ENCODE results near the gene ITGB4. TPM values are rescaled to one million over a fixed set of nuclear protein-coding genes. Genes with fewer than 3 reads are reported as not detected.

ITGB4 gene
- total and polyA plus RNA-seq, 2 of the 13 experiments (the other 11 are each of a cell fraction or from before 2014, with no cell fraction given): 6.9 to 14.5 TPM

GRCh38 chr17:75754378-75755204 is 33.3 kb downstream of the ITGB4 start (continued):
- TF ChIP-seq, protein P1, sequence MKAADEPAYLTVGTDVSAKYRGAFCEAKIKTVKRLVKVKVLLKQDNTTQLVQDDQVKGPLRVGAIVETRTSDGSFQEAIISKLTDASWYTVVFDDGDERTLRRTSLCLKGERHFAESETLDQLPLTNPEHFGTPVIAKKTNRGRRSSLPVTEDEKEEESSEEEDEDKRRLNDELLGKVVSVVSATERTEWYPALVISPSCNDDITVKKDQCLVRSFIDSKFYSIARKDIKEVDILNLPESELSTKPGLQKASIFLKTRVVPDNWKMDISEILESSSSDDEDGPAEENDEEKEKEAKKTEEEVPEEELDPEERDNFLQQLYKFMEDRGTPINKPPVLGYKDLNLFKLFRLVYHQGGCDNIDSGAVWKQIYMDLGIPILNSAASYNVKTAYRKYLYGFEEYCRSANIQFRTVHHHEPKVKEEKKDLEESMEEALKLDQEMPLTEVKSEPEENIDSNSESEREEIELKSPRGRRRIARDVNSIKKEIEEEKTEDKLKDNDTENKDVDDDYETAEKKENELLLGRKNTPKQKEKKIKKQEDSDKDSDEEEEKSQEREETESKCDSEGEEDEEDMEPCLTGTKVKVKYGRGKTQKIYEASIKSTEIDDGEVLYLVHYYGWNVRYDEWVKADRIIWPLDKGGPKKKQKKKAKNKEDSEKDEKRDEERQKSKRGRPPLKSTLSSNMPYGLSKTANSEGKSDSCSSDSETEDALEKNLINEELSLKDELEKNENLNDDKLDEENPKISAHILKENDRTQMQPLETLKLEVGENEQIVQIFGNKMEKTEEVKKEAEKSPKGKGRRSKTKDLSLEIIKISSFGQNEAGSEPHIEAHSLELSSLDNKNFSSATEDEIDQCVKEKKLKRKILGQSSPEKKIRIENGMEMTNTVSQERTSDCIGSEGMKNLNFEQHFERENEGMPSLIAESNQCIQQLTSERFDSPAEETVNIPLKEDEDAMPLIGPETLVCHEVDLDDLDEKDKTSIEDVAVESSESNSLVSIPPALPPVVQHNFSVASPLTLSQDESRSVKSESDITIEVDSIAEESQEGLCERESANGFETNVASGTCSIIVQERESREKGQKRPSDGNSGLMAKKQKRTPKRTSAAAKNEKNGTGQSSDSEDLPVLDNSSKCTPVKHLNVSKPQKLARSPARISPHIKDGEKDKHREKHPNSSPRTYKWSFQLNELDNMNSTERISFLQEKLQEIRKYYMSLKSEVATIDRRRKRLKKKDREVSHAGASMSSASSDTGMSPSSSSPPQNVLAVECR (CRISPR knock-in tag; IDR thresholded peaks at IDR 0.05; ENCODE audit: borderline replicate concordance): peak; percentile 77
- TF ChIP-seq ZNF570 (CRISPR knock-in tag; IDR thresholded peaks at IDR 0.05; ENCODE audit: borderline replicate concordance) (peak; percentile 94; the same call in 1 of the 2 replicates), PRDM10 (CRISPR knock-in tag; IDR thresholded peaks at IDR 0.05; ENCODE audit: low read depth) (peak; percentile 88), HES4 (CRISPR knock-in tag; IDR thresholded peaks at IDR 0.05; ENCODE audit: borderline replicate concordance) (peak; percentile 68; the same call in 1 of the 2 replicates), ZNF333 (CRISPR knock-in tag; IDR thresholded peaks at IDR 0.05; ENCODE audit: borderline replicate concordance) (no peak; the same call in 1 of the 2 replicates), ZNF34 (CRISPR knock-in tag; IDR thresholded peaks at IDR 0.05; ENCODE audit: borderline replicate concordance) (no peak), PHF8 (CRISPR knock-in tag; IDR thresholded peaks at IDR 0.05) (peak; percentile 67; the same call in 1 of the 2 replicates), TCF7L2 (IDR thresholded peaks at IDR 0.05; ENCODE audit: low read depth, low read length) (no peak), HOXD1 (CRISPR knock-in tag; IDR thresholded peaks at IDR 0.05) (no peak), HMGA1 (CRISPR knock-in tag; conservative IDR thresholded peaks at IDR 0.05) (no peak), THYN1 (CRISPR knock-in tag; IDR thresholded peaks at IDR 0.05; ENCODE audit: borderline replicate concordance, low read depth) (no peak), HMG20A (CRISPR knock-in tag; IDR thresholded peaks at IDR 0.05; ENCODE audit: borderline replicate concordance) (no peak)
- TF ChIP-seq, protein P2, sequence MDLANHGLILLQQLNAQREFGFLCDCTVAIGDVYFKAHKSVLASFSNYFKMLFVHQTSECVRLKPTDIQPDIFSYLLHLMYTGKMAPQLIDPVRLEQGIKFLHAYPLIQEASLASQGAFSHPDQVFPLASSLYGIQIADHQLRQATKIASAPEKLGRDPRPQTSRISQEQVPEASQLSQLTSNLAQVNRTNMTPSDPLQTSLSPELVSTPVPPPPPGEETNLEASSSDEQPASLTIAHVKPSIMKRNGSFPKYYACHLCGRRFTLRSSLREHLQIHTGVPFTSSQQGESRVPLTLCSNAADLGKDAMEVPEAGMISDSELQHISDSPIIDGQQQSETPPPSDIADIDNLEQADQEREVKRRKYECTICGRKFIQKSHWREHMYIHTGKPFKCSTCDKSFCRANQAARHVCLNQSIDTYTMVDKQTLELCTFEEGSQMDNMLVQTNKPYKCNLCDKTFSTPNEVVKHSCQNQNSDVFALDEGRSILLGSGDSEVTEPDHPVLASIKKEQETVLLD (CRISPR knock-in tag; IDR thresholded peaks at IDR 0.05; ENCODE audit: low read depth): peak; percentile 53; the same call in 1 of the 2 replicates
- TF ChIP-seq, protein P3, sequence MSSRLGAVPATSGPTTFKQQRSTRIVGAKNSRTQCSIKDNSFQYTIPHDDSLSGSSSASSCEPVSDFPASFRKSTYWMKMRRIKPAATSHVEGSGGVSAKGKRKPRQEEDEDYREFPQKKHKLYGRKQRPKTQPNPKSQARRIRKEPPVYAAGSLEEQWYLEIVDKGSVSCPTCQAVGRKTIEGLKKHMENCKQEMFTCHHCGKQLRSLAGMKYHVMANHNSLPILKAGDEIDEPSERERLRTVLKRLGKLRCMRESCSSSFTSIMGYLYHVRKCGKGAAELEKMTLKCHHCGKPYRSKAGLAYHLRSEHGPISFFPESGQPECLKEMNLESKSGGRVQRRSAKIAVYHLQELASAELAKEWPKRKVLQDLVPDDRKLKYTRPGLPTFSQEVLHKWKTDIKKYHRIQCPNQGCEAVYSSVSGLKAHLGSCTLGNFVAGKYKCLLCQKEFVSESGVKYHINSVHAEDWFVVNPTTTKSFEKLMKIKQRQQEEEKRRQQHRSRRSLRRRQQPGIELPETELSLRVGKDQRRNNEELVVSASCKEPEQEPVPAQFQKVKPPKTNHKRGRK (CRISPR knock-in tag; IDR thresholded peaks at IDR 0.05): no peak; the same call in 1 of the 2 replicates
- TF ChIP-seq, protein P4, sequence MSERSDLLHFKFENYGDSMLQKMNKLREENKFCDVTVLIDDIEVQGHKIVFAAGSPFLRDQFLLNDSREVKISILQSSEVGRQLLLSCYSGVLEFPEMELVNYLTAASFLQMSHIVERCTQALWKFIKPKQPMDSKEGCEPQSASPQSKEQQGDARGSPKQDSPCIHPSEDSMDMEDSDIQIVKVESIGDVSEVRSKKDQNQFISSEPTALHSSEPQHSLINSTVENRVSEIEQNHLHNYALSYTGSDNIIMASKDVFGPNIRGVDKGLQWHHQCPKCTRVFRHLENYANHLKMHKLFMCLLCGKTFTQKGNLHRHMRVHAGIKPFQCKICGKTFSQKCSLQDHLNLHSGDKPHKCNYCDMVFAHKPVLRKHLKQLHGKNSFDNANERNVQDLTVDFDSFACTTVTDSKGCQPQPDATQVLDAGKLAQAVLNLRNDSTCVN (CRISPR knock-in tag; IDR thresholded peaks at IDR 0.05; ENCODE audit: borderline replicate concordance): peak; percentile 36; the same call in 1 of the 2 replicates
